Upper lobe of right lung (tissue), 1 donor: ENCODE results near the gene PCGF5. TPM values are rescaled to one million over a fixed set of nuclear protein-coding genes. Genes with fewer than 3 reads are reported as not detected.
A peak's percentile ranks its signal among the peaks of the same experiment; 100 is the strongest.

Experiments
- ATAC-seq: fragments of 200-7000 bp; cut with Tn5 transposase; one replicate; pipeline ENCODE4 v1.9.1; 2020; ENCODE audit warnings: mild to moderate bottlenecking, moderate library complexity
- DNase-seq: peaks from one replicate; pipeline ENCODE4 v3.0.0-alpha.2; 2020
- H3K27ac ChIP-seq: fragments of 200-600 bp; one replicate; pipeline ENCODE4 v1.8.0; 2022
- H3K27me3 ChIP-seq: fragments of 200-600 bp; one replicate; pipeline ENCODE4 v1.8.0; 2022; ENCODE audit warnings: mild to moderate bottlenecking
- H3K36me3 ChIP-seq: fragments of 200-600 bp; one replicate; pipeline ENCODE4 v1.8.0; 2022
- H3K4me1 ChIP-seq: fragments of 200-600 bp; one replicate; pipeline ENCODE4 v1.8.0; 2022
- H3K4me3 ChIP-seq: fragments of 200-600 bp; one replicate; pipeline ENCODE4 v1.8.0; 2022; ENCODE audit warnings: mild to moderate bottlenecking
- H3K9me3 ChIP-seq: fragments of 200-600 bp; one replicate; pipeline ENCODE4 v1.8.0; 2022
- CTCF ChIP-seq: fragments of 200-600 bp; IDR thresholded peaks from one replicate; pipeline ENCODE4 v1.8.0; 2022; ENCODE audit warnings: antibody characterized with exemption
- intact Hi-C: fragments of 100-400 bp; cut with DNase I; formaldehyde crosslinking; loops from one replicate; pipeline ENCODE4 v1.11.0; 2022
- total RNA-seq: library from RNA; stranded (reverse); fragmentation: NEBNext Ultra II Directional; extraction: Animal tissue kit (Norgen Biotek cat#: 25700); gene quantifications from one replicate; pipeline ENCODE4 v1.2.1, GENCODE V29; 2021
- donor health status: DM: no; HTN: yes; CAD: no; lungs with severe emphysema.

The PCGF5 gene
- total RNA-seq, 1 donor from 2014 or later: 49.6 TPM

GRCh38 chr10:91214911-91215310 lies 5.6 kb upstream of the PCGF5 start:
- ATAC-seq: no peak
- intact Hi-C loops: no loop called here
- Histone ChIP-seq H3K36me3 (no peaks in the 10 kb centered on the region), H3K27ac (no peak overlapping the region), H3K27me3 (no peaks in the 10 kb centered on the region), H3K4me3 (no peak overlapping the region), H3K9me3 (no peaks in the 10 kb centered on the region), H3K4me1 (no peaks in the 10 kb centered on the region)
- DNase-seq: no peak
- no peak for TF ChIP-seq CTCF

- Histone ChIP-seq H3K9me3 (no peaks in the 10 kb centered on the region), H3K27ac (no peak overlapping the region), H3K4me3 (no peak overlapping the region), H3K27me3 (no peaks in the 10 kb centered on the region), H3K36me3 (no peaks in the 10 kb centered on the region), H3K4me1 (no peaks in the 10 kb centered on the region)
- intact Hi-C loops: no loop called here
- DNase-seq (no peak), ATAC-seq (no peak)
- TF ChIP-seq CTCF: no peak
Observed at GRCh38 chr10:91215384-91215783, 5.1 kb upstream of the PCGF5 start.

GRCh38 chr10:91219371-91220193 lies 881 bp upstream of the PCGF5 start:
- DNase-seq (no peak), ATAC-seq (no peak)
- no peaks in the 10 kb centered on the region for H3K9me3 ChIP-seq
- intact Hi-C loops: no loop called here
- peak overlapping the region; percentile 51 for H3K27ac ChIP-seq
- no peaks in the 10 kb centered on the region for H3K27me3 ChIP-seq
- H3K4me1 ChIP-seq: peaks cover 32% of the 10 kb centered on the region
- H3K36me3 ChIP-seq: peaks cover 4% of the 10 kb centered on the region
- peak overlapping the region; percentile 87 for H3K4me3 ChIP-seq
- no peak for TF ChIP-seq CTCF

GRCh38 chr10:91220954-91221675 lies 652 bp downstream of the PCGF5 start:
- no peaks in the 10 kb centered on the region for H3K27me3 ChIP-seq
- H3K4me1 ChIP-seq: peaks cover 33% of the 10 kb centered on the region
- intact Hi-C loops: no loop called here
- no peak for TF ChIP-seq CTCF
- peak overlapping the region; percentile 87 for H3K4me3 ChIP-seq
- ATAC-seq (peak; percentile 56), DNase-seq (no peak)
- peak overlapping the region; percentile 94 for H3K27ac ChIP-seq
- H3K9me3 ChIP-seq: no peaks in the 10 kb centered on the region
- peaks cover 4% of the 10 kb centered on the region for H3K36me3 ChIP-seq

- intact Hi-C loops: no loop called here
- no peak overlapping the region for H3K4me3 ChIP-seq
- ATAC-seq (no peak), DNase-seq (no peak)
- H3K4me1 ChIP-seq: peaks cover 33% of the 10 kb centered on the region
- TF ChIP-seq CTCF: no peak
- H3K36me3 ChIP-seq: peaks cover 12% of the 10 kb centered on the region
- no peaks in the 10 kb centered on the region for H3K9me3 ChIP-seq
- H3K27ac ChIP-seq: no peak overlapping the region
- no peaks in the 10 kb centered on the region for H3K27me3 ChIP-seq
Observed at GRCh38 chr10:91226093-91226492, 5.6 kb downstream of the PCGF5 start.
